Activated CD4-positive, alpha-beta T cell treated with anti-CD3 and anti-CD28 coated beads, Interleukin-10, Interleukin-2, amounts not matched to agents 100 ng/mL and 50 ng/mL, durations not matched to agents 16 hours and 8 hours (primary cell): ENCODE data around the gene NABP1.

Experiments used
- DNase-seq: peaks from one replicate; pipeline ENCODE4 v3.0.0-alpha.2; 2020

Gene NABP1

GRCh38 chr2:191686066-191686465 lies 8.1 kb downstream of the NABP1 start:
- no peak for DNase-seq

GRCh38 chr2:191686729-191687128 lies 8.8 kb downstream of the NABP1 start:
- no peak for DNase-seq

GRCh38 chr2:191687867-191688266 lies 9.9 kb downstream of the NABP1 start:
- no peak for DNase-seq

- no peak for DNase-seq
These were observed 11.2 kb downstream of the NABP1 start for GRCh38 chr2:191688934-191689695.

GRCh38 chr2:191690327-191690726 lies 12.4 kb downstream of the NABP1 start:
- DNase-seq: no peak

- DNase-seq: peak; percentile 74
These were observed 13.2 kb downstream of the NABP1 start for GRCh38 chr2:191691016-191691735.

- DNase-seq: no peak
These were observed 14.0 kb downstream of the NABP1 start for GRCh38 chr2:191691898-191692297.

GRCh38 chr2:191692502-191693115 lies 14.7 kb downstream of the NABP1 start:
- no peak for DNase-seq

GRCh38 chr2:191693166-191693565 lies 15.2 kb downstream of the NABP1 start:
- no peak for DNase-seq

- DNase-seq: peak; percentile 43
These were observed 15.8 kb downstream of the NABP1 start for GRCh38 chr2:191693778-191694177.

GRCh38 chr2:191696001-191696400 lies 18.1 kb downstream of the NABP1 start:
- DNase-seq: no peak

GRCh38 chr2:191696966-191697365 lies 19.0 kb downstream of the NABP1 start:
- DNase-seq: no peak

- DNase-seq: no peak
These were observed 19.9 kb downstream of the NABP1 start for GRCh38 chr2:191697870-191698269.

- DNase-seq: no peak
These were observed 21.5 kb downstream of the NABP1 start for GRCh38 chr2:191699341-191699945.

GRCh38 chr2:191701029-191701428 lies 23.1 kb downstream of the NABP1 start:
- no peak for DNase-seq

- DNase-seq: no peak
These were observed 23.8 kb downstream of the NABP1 start for GRCh38 chr2:191701696-191702095.

- no peak for DNase-seq
These were observed 25.3 kb downstream of the NABP1 start for GRCh38 chr2:191703079-191703725.

- no peak for DNase-seq
These were observed 27.1 kb downstream of the NABP1 start for GRCh38 chr2:191705084-191705483.

GRCh38 chr2:191705701-191706100 lies 27.8 kb downstream of the NABP1 start:
- no peak for DNase-seq

- no peak for DNase-seq
These were observed 28.9 kb downstream of the NABP1 start for GRCh38 chr2:191706791-191707190.

- no peak for DNase-seq
These were observed 29.6 kb downstream of the NABP1 start for GRCh38 chr2:191707542-191707941.

GRCh38 chr2:191710411-191710900 lies 32.5 kb downstream of the NABP1 start:
- no peak for DNase-seq

GRCh38 chr2:191711621-191712020 lies 33.7 kb downstream of the NABP1 start:
- DNase-seq: no peak
